Stimulated activated CD4-positive, alpha-beta T cell treated with anti-CD3 and anti-CD28 coated beads, Interleukin-1b, Interleukin-23, amount 100 ng/mL, for 1 hour (primary cell): ENCODE data around the gene NEK2.
"Not testable (repeated sequence)": the region's sequence is repeated elsewhere in the genome, so short reads cannot be mapped to it uniquely, and the experiment has no call there.

Experiments
- DNase-seq, 2 donors: peaks; one replicate each; pipeline ENCODE4 v3.0.0-alpha.2; 2020; ENCODE audit warnings: low read depth in 2 of 2

The NEK2 gene

GRCh38 chr1:211632808-211633523, 42.5 kb downstream of the NEK2 start:
- DNase-seq = no peak

- no peak for DNase-seq
These were observed 43.2 kb downstream of the NEK2 start for GRCh38 chr1:211632117-211632807.

GRCh38 chr1:211631168-211631567, 44.3 kb downstream of the NEK2 start:
- DNase-seq = no peak

- no peak for DNase-seq
These were observed 45.0 kb downstream of the NEK2 start for GRCh38 chr1:211630236-211631081.

GRCh38 chr1:211628417-211628816, 47.0 kb downstream of the NEK2 start:
- no peak for DNase-seq

GRCh38 chr1:211627259-211627658, 48.2 kb downstream of the NEK2 start:
- no peak for DNase-seq

GRCh38 chr1:211625866-211626265, 49.6 kb downstream of the NEK2 start:
- not testable (repeated sequence) for DNase-seq

GRCh38 chr1:211625040-211625439, 50.4 kb downstream of the NEK2 start:
- no peak for DNase-seq

GRCh38 chr1:211623515-211623914, 51.9 kb downstream of the NEK2 start:
- no peak for DNase-seq

GRCh38 chr1:211621447-211622198, 53.8 kb downstream of the NEK2 start:
- no peak for DNase-seq

GRCh38 chr1:211620097-211620496, 55.3 kb downstream of the NEK2 start:
- DNase-seq = no peak

- no peak for DNase-seq
These were observed 56.1 kb downstream of the NEK2 start for GRCh38 chr1:211619033-211619996.

GRCh38 chr1:211616965-211617297, 58.5 kb downstream of the NEK2 start:
- no peak for DNase-seq

GRCh38 chr1:211616231-211616964, 59.0 kb downstream of the NEK2 start:
- no peak for DNase-seq

- DNase-seq = no peak
These were observed 60.8 kb downstream of the NEK2 start for GRCh38 chr1:211614615-211615014.

- no peak for DNase-seq
These were observed 61.5 kb downstream of the NEK2 start for GRCh38 chr1:211613951-211614350.

- no peak for DNase-seq
These were observed 62.1 kb downstream of the NEK2 start for GRCh38 chr1:211613108-211613947.

- DNase-seq = no peak
These were observed 62.7 kb downstream of the NEK2 start for GRCh38 chr1:211612786-211613107.
